Fibroblast of peridontal ligament (primary cell): ENCODE data around the gene IL12A.

Experiments
- DNase-seq: peaks from one replicate; pipeline ENCODE4 v3.0.0-alpha.2; 2010; ENCODE audit errors: extremely low read depth

Gene IL12A

GRCh38 chr3:159988617-159989271 is at the start of gene IL12A:
Gene IL12A (plus strand): TSS chr3:159988835.
- peak; percentile 75 for DNase-seq

- no peak for DNase-seq
Observed at GRCh38 chr3:159941038-159942000, 47.3 kb upstream of the IL12A start.

- DNase-seq: no peak
Observed at GRCh38 chr3:159944781-159945180, 43.9 kb upstream of the IL12A start.

GRCh38 chr3:159945930-159946329 is 42.7 kb upstream of the IL12A start:
- no peak for DNase-seq

GRCh38 chr3:159947220-159947619 is 41.4 kb upstream of the IL12A start:
- peak; percentile 98 for DNase-seq

- DNase-seq: peak; percentile 47
Observed at GRCh38 chr3:159948429-159949144, 40.0 kb upstream of the IL12A start.

- DNase-seq: no peak
Observed at GRCh38 chr3:159950156-159950898, 38.3 kb upstream of the IL12A start.

- DNase-seq: no peak
Observed at GRCh38 chr3:159951540-159951939, 37.1 kb upstream of the IL12A start.

GRCh38 chr3:159953325-159954085 is 35.1 kb upstream of the IL12A start:
- DNase-seq: no peak

- no peak for DNase-seq
Observed at GRCh38 chr3:159960188-159961148, 28.2 kb upstream of the IL12A start.

GRCh38 chr3:159964166-159964973 is 24.3 kb upstream of the IL12A start:
- DNase-seq: peak; percentile 80

GRCh38 chr3:159971311-159971710 is 17.3 kb upstream of the IL12A start:
- no peak for DNase-seq

GRCh38 chr3:159977295-159977694 is 11.3 kb upstream of the IL12A start:
- no peak for DNase-seq

GRCh38 chr3:159978353-159978752 is 10.3 kb upstream of the IL12A start:
- DNase-seq: no peak

GRCh38 chr3:159978918-159979703 is 9.5 kb upstream of the IL12A start:
- DNase-seq: no peak

GRCh38 chr3:159982442-159982974 is 6.1 kb upstream of the IL12A start:
- no peak for DNase-seq

- DNase-seq: peak; percentile 43
Observed at GRCh38 chr3:159987291-159987711, 1.3 kb upstream of the IL12A start.
